Ovary (tissue), 9 donors: ENCODE measurements around the gene DPYSL3. TPM values are rescaled to one million over a fixed set of nuclear protein-coding genes. Genes with fewer than 3 reads are reported as not detected.
A peak's percentile ranks its signal among the peaks of the same experiment; 100 is the strongest.

ENCODE experiments used
- DNase-seq, 5 donors: peaks; one replicate each; pipeline ENCODE4 v3.0.0-alpha.2; 2019 to 2020
- H3K27ac ChIP-seq, 2 donors: fragments of 200-600 bp; one replicate each; pipeline versions ENCODE4 v1.5.1 to v1.8.0; 2019 to 2022
- H3K27me3 ChIP-seq: fragments of 200-600 bp; one replicate; pipeline ENCODE4 v1.8.0; 2022
- H3K36me3 ChIP-seq: fragments of 200-600 bp; sonication (generic); one replicate; pipeline ENCODE4 v1.5.1; 2019
- H3K4me1 ChIP-seq: one replicate; pipeline ENCODE4 v1.8.1; 2013; ENCODE audit warnings: mild to moderate bottlenecking, moderate library complexity; ENCODE audit not compliant: insufficient read depth
- H3K4me3 ChIP-seq: fragments of 200-600 bp; sonication (generic); one replicate; pipeline ENCODE4 v1.5.1; 2017
- H3K9me3 ChIP-seq, 2 donors: fragments of 200-600 bp in 1 of 2; sonication (generic) in 1 of 2; one replicate each; pipeline versions ENCODE4 v1.5.1 to v1.8.1; 2013 to 2019; ENCODE audit warnings: mild to moderate bottlenecking in 1 of 2, moderate library complexity in 1 of 2
- CTCF ChIP-seq, 3 donors: fragments of 450-650 bp in 2 of 3; fragments of 200-600 bp in 1 of 3; IDR thresholded peaks; one replicate each; pipeline versions ENCODE4 v1.5.1 to v1.8.0; 2016 to 2022; ENCODE audit warnings: antibody characterized with exemption in 3 of 3, mild to moderate bottlenecking in 1 of 3
- EP300 ChIP-seq: sonication (generic); formaldehyde crosslinking; IDR thresholded peaks from one replicate; pipeline ENCODE4 v1.6.1; 2017; ENCODE audit warnings: antibody characterized with exemption
- POLR2A ChIP-seq: fragments of 450-650 bp; IDR thresholded peaks from one replicate; pipeline ENCODE4 v1.6.1; 2017; ENCODE audit warnings: antibody characterized with exemption, mild to moderate bottlenecking, moderate library complexity
- whole genome bisulfite sequencing, 3 donors: extraction: QIAGEN DNeasy Blood & Tissue Kit in 1 of 3; methylation state at CpG; one replicate each; pipeline versions ENCODE4 v1.1.5 to v1.1.7; 2013 to 2017; 5-methylcytosine and 5-hydroxymethylcytosine counted together
- intact Hi-C, 4 donors: fragments of 100-400 bp; cut with DNase I; formaldehyde crosslinking; loops; one replicate each; pipeline versions ENCODE4 v1.11.0 to v1.15.1; 2022 to 2023
- polyA plus RNA-seq, 2 donors: library from polyadenylated mRNA; stranded (reverse); fragments of 200-250 nt in 1 of 2; fragments of 350-450 nt in 1 of 2; fragmentation: Illumina TruSeq in 1 of 2; extraction: RNeasy Lipid Tissue Mini Kit (QIAGEN cat#74804) in 1 of 2; gene quantifications; one replicate each; pipeline ENCODE4 v1.2.3, GENCODE V29; 2013 to 2014
- total RNA-seq, 7 donors: library from RNA; depleted of rRNA in 2 of 7; stranded (reverse); fragments of >200 nt in 2 of 7; fragmentation: NEBNext Ultra II Directional in 3 of 7; extraction: Animal tissue kit (Norgen Biotek cat#: 25700) in 3 of 7; gene quantifications; one replicate each; pipeline versions ENCODE4 v1.1.0 to v1.2.4, GENCODE V29; 2016 to 2023
- donor health status: DM: no; HTN: no; CAD: no; lungs with moderate emphysema.
- donor health status: DM: no; HTN: no; CAD: no.
- donor health status: Bipolar disorder and iron deficiency.
- donor health status: DM: yes; HTN: yes; CAD: no.
- donor health status: DM: no; HTN: no; CAD: no.
- donor health status: DM: yes; HTN: yes; CAD: no.

The DPYSL3 gene
- total and polyA plus RNA-seq, 9 donors = 77.9 to 606 (median 158) TPM

- H3K36me3 ChIP-seq = no peaks in the 10 kb centered on the region
- H3K27me3 ChIP-seq = no peaks in the 10 kb centered on the region
- intact Hi-C loops = no loop called here
- no peak overlapping the region for H3K27ac ChIP-seq
- TF ChIP-seq EP300 = no peak
- TF ChIP-seq POLR2A = no peak
- no peak for TF ChIP-seq CTCF (IDR thresholded peaks at IDR 0.05)
- no peak overlapping the region for H3K4me3 ChIP-seq
- 82 to 90% (median 89%) methylated on average over 3 of the region's 3 CpGs for WGBS, 3 donors
- H3K9me3 ChIP-seq = no peaks in the 10 kb centered on the region
- H3K4me1 ChIP-seq = peaks cover 29% of the 10 kb centered on the region
- DNase-seq = no peak
These were observed 94.2 kb downstream of the DPYSL3 start for GRCh38 chr5:147415651-147416050.

GRCh38 chr5:147413266-147413665 is 96.6 kb downstream of the DPYSL3 start:
- 62 to 72% (median 63%) methylated on average over 3 of the region's 3 CpGs for WGBS, 3 donors
- DNase-seq = no peak
- Histone ChIP-seq H3K27ac (no peak overlapping the region), H3K27me3 (no peaks in the 10 kb centered on the region), H3K36me3 (no peaks in the 10 kb centered on the region), H3K4me3 (no peak overlapping the region), H3K9me3 (no peaks in the 10 kb centered on the region), H3K4me1 (peaks cover 25% of the 10 kb centered on the region)
- intact Hi-C loops = loop anchor here in 1 of 4 donors (5.0 kb wide), 1 partner anchor 34 kb away; no protein-coding TSS in a partner anchor
- TF ChIP-seq POLR2A (no peak), EP300 (no peak), CTCF (IDR thresholded peaks at IDR 0.05) (no peak)

GRCh38 chr5:147412561-147412960 is 97.3 kb downstream of the DPYSL3 start:
- H3K27me3 ChIP-seq = no peaks in the 10 kb centered on the region
- no peak overlapping the region for H3K4me3 ChIP-seq
- DNase-seq = no peak
- no peak overlapping the region for H3K27ac ChIP-seq
- 93 to 100% (median 95%) methylated on average over 2 of the region's 2 CpGs for WGBS, 3 donors
- H3K4me1 ChIP-seq = peaks cover 20% of the 10 kb centered on the region
- TF ChIP-seq EP300 (no peak), CTCF (IDR thresholded peaks at IDR 0.05) (no peak), POLR2A (no peak)
- peaks cover 4% of the 10 kb centered on the region for H3K36me3 ChIP-seq
- intact Hi-C loops = loop anchor here in 1 of 4 donors (5.0 kb wide), 1 partner anchor 35 kb away; no protein-coding TSS in a partner anchor
- H3K9me3 ChIP-seq = no peaks in the 10 kb centered on the region

- H3K27me3 ChIP-seq = no peaks in the 10 kb centered on the region
- TF ChIP-seq POLR2A (no peak), CTCF (IDR thresholded peaks at IDR 0.05) (no peak), EP300 (no peak)
- WGBS, 3 donors = 45 to 54% (median 50%) methylated on average over 8 of the region's 8 CpGs
- peak overlapping the region; percentile 12 to 16 for H3K27ac ChIP-seq
- peaks cover 4% of the 10 kb centered on the region for H3K36me3 ChIP-seq
- no peak for DNase-seq
- H3K9me3 ChIP-seq = no peaks in the 10 kb centered on the region
- intact Hi-C loops = loop anchor here in 1 of 4 donors (5.0 kb wide), 1 partner anchor 36 kb away; no protein-coding TSS in a partner anchor
- H3K4me3 ChIP-seq = no peak overlapping the region
- H3K4me1 ChIP-seq = peaks cover 22% of the 10 kb centered on the region
These were observed 98.2 kb downstream of the DPYSL3 start for GRCh38 chr5:147411359-147412319.
